ENCODE data around the gene HVCN1. TPM values are rescaled to one million over a fixed set of nuclear protein-coding genes. Genes with fewer than 3 reads are reported as not detected.
"Not testable (repeated sequence)": the region's sequence is repeated elsewhere in the genome, so short reads cannot be mapped to it uniquely, and the experiment has no call there.

The HVCN1 gene
- total and polyA plus RNA-seq, 5 experiments from 2014 or later = 17.3 to 24.5 (median 21.0) TPM

GRCh38 chr12:110602085-110602814, 86.7 kb downstream of the HVCN1 start:
- Mint-ChIP-seq H3K4me3 (peak overlapping the region in 1 of 10 donors; percentile 11), H3K4me1 (peaks cover 6 to 46% (median 13%) of the 10 kb centered on the region in 4 donors), H3K27ac (peak overlapping the region in 8 of 10 donors; percentile 25 to 73 (median 60))
- H3K36me3 Mint-ChIP-seq, H3K27me3 Mint-ChIP-seq, H3K9me3 Mint-ChIP-seq: not testable (repeated sequence)
- ATAC-seq (peak; percentile 72 to 82), DNase-seq (peak in 8 of 10 donors; percentile 30 to 66 (median 56))
- POLR2A ChIA-PET = interaction anchor here (0.6 to 3.3 kb wide), 12 partner anchors 12 to 199 kb away, joined by 3 to 41 read pairs (median 3); partner anchors contain the start of genes ARPC3, FAM216A, GPN3 and HVCN1

GRCh38 chr12:110600254-110600653, 88.7 kb downstream of the HVCN1 start:
- Mint-ChIP-seq H3K27me3 (no peaks in the 10 kb centered on the region), H3K27ac (peak overlapping the region in 6 of 10 donors; percentile 15 to 85 (median 35)), H3K36me3 (no peaks in the 10 kb centered on the region), H3K9me3 (no peaks in the 10 kb centered on the region), H3K4me3 (no peak overlapping the region), H3K4me1 (peaks cover 4 to 32% (median 10%) of the 10 kb centered on the region in 4 donors)
- ATAC-seq (peak; percentile 48 to 58), DNase-seq (peak in 3 of 10 donors; percentile 57 to 61 (median 60))
- POLR2A ChIA-PET = interaction anchor here (0.6 to 3.3 kb wide), 12 partner anchors 14 to 150 kb away, joined by 3 to 41 read pairs (median 4); partner anchors contain the start of genes ARPC3, FAM216A and GPN3

- H3K4me3 Mint-ChIP-seq = no peak overlapping the region
- no peaks in the 10 kb centered on the region for H3K36me3 Mint-ChIP-seq
- POLR2A ChIA-PET = interaction anchor here (1.4 to 3.3 kb wide), 3 partner anchors 14 to 131 kb away, joined by 3 to 17 read pairs (median 8); partner anchors contain the start of genes FAM216A and GPN3
- DNase-seq (no peak), ATAC-seq (no peak)
- H3K27ac Mint-ChIP-seq = peak overlapping the region in 3 of 10 donors; percentile 40 to 79 (median 62)
- no peaks in the 10 kb centered on the region for H3K27me3 Mint-ChIP-seq
- H3K4me1 Mint-ChIP-seq = peaks cover 4 to 25% (median 10%) of the 10 kb centered on the region in 4 donors
- no peaks in the 10 kb centered on the region for H3K9me3 Mint-ChIP-seq
Observed at GRCh38 chr12:110599334-110599733, 89.6 kb downstream of the HVCN1 start.

Other genes starting within 250 kb of the HVCN1 start
- gene ARPC3, start 238.8 kb downstream of the HVCN1 start, total RNA-seq = 100 to 1,000 TPM; 213 to 243 TPM
- gene ARPC3, start 238.8 kb downstream of the HVCN1 start, polyA plus RNA-seq = 100 to 1,000 TPM; 691 to 810 (median 733) TPM
- gene GPN3, start 220.9 kb downstream of the HVCN1 start, total RNA-seq = 10 to 100 TPM; 13.5 to 14.0 TPM
- 10 to 100 TPM; 33.7 to 35.8 (median 34.4) TPM for gene GPN3, start 220.9 kb downstream of the HVCN1 start, polyA plus RNA-seq
- gene FAM216A, start 220.3 kb downstream of the HVCN1 start, total RNA-seq = 10 to 100 TPM; 21.6 to 22.3 TPM
- gene FAM216A, start 220.3 kb downstream of the HVCN1 start, polyA plus RNA-seq = 10 to 100 TPM in 2 of 3 donors, 1 to 10 TPM in 1; 9.3 to 15.4 (median 11.1) TPM
- gene VPS29, start 187.0 kb downstream of the HVCN1 start, total RNA-seq = 100 to 1,000 TPM; 126 to 130 TPM
- gene VPS29, start 187.0 kb downstream of the HVCN1 start, polyA plus RNA-seq = 100 to 1,000 TPM; 128 to 167 (median 167) TPM
- gene RAD9B, start 186.8 kb downstream of the HVCN1 start, total RNA-seq = 1 to 10 TPM; 2.7 to 3.8 TPM
- gene RAD9B, start 186.8 kb downstream of the HVCN1 start, polyA plus RNA-seq = 1 to 10 TPM in 2 of 3 donors, under 1 TPM in 1; 0.89 to 1.3 (median 1.0) TPM
- 10 to 100 TPM; 34.4 to 34.8 TPM for gene PPTC7, start 105.8 kb downstream of the HVCN1 start, total RNA-seq
- gene PPTC7, start 105.8 kb downstream of the HVCN1 start, polyA plus RNA-seq = 10 to 100 TPM in 1 of 3 donors, 1 to 10 TPM in 2; 7.6 to 10.2 (median 9.6) TPM
- gene TCTN1, start 75.0 kb downstream of the HVCN1 start, total RNA-seq = 10 to 100 TPM; 13.4 to 16.2 TPM
- gene TCTN1, start 75.0 kb downstream of the HVCN1 start, polyA plus RNA-seq = 10 to 100 TPM in 2 of 3 donors, 1 to 10 TPM in 1; 8.7 to 16.4 (median 13.6) TPM
- gene PPP1CC, start 53.8 kb upstream of the HVCN1 start, total RNA-seq = 100 to 1,000 TPM; 127 to 141 TPM
- gene PPP1CC, start 53.8 kb upstream of the HVCN1 start, polyA plus RNA-seq = 100 to 1,000 TPM; 112 to 150 (median 119) TPM
- gene CCDC63, start 157.9 kb upstream of the HVCN1 start, total RNA-seq = not detected
- gene CCDC63, start 157.9 kb upstream of the HVCN1 start, polyA plus RNA-seq = not detected
- not detected for gene MYL2, start 231.5 kb upstream of the HVCN1 start, total RNA-seq
- not detected for gene MYL2, start 231.5 kb upstream of the HVCN1 start, polyA plus RNA-seq